ENCODE measurements around the gene FAAP100. TPM values are rescaled to one million over a fixed set of nuclear protein-coding genes. Genes with fewer than 3 reads are reported as not detected.

Gene FAAP100
- total and polyA plus RNA-seq, 3 experiments from 2014 or later: 19.2 to 55.3 (median 52.5) TPM

Other genes with a start within 250 kb of the FAAP100 start
- not detected for gene BAHCC1, start 156.9 kb downstream of the FAAP100 start, total RNA-seq
- not detected for gene BAHCC1, start 156.9 kb downstream of the FAAP100 start, polyA plus RNA-seq
- 1,000 to 10,000 TPM; 5,175 to 5,190 TPM for gene ACTG1, start 39.6 kb downstream of the FAAP100 start, total RNA-seq
- 1,950 TPM for gene ACTG1, start 39.6 kb downstream of the FAAP100 start, polyA plus RNA-seq
- gene FSCN2, start 24.0 kb downstream of the FAAP100 start, total RNA-seq: under 1 TPM; 0.46 to 0.49 TPM
- gene FSCN2, start 24.0 kb downstream of the FAAP100 start, polyA plus RNA-seq: not detected
- gene NPLOC4, start 84.8 kb upstream of the FAAP100 start, total RNA-seq: 100 to 1,000 TPM; 125 to 126 TPM
- 63.1 TPM for gene NPLOC4, start 84.8 kb upstream of the FAAP100 start, polyA plus RNA-seq
- gene TSPAN10, start 84.8 kb upstream of the FAAP100 start, total RNA-seq: under 1 TPM; 0.31 TPM
- gene TSPAN10, start 84.8 kb upstream of the FAAP100 start, polyA plus RNA-seq: 0.49 TPM
- 1 to 10 TPM; 1.9 to 2.2 TPM for gene PDE6G, start 104.2 kb upstream of the FAAP100 start, total RNA-seq
- 1.5 TPM for gene PDE6G, start 104.2 kb upstream of the FAAP100 start, polyA plus RNA-seq
- gene OXLD1, start 114.3 kb upstream of the FAAP100 start, total RNA-seq: 10 to 100 TPM; 50.8 to 55.7 TPM
- 78.9 TPM for gene OXLD1, start 114.3 kb upstream of the FAAP100 start, polyA plus RNA-seq
- 10 to 100 TPM; 68.6 to 70.7 TPM for gene CCDC137, start 114.4 kb upstream of the FAAP100 start, total RNA-seq
- 22.2 TPM for gene CCDC137, start 114.4 kb upstream of the FAAP100 start, polyA plus RNA-seq
- 10 to 100 TPM; 16.3 to 19.7 TPM for gene ARL16, start 131.4 kb upstream of the FAAP100 start, total RNA-seq
- gene ARL16, start 131.4 kb upstream of the FAAP100 start, polyA plus RNA-seq: 33.0 TPM
- 100 to 1,000 TPM; 122 to 135 TPM for gene HGS, start 131.7 kb upstream of the FAAP100 start, total RNA-seq
- gene HGS, start 131.7 kb upstream of the FAAP100 start, polyA plus RNA-seq: 36.7 TPM
- gene MRPL12, start 151.0 kb upstream of the FAAP100 start, total RNA-seq: 100 to 1,000 TPM; 246 to 255 TPM
- 53.6 TPM for gene MRPL12, start 151.0 kb upstream of the FAAP100 start, polyA plus RNA-seq
- 10 to 100 TPM; 34.1 to 34.7 TPM for gene SLC25A10, start 159.9 kb upstream of the FAAP100 start, total RNA-seq
- 4.9 TPM for gene SLC25A10, start 159.9 kb upstream of the FAAP100 start, polyA plus RNA-seq

Measured in CD8-positive, alpha-beta memory T cell (primary cell).